Activated naive CD8-positive, alpha-beta T cell (primary cell): Measurements from ENCODE around the gene SPINK13.
"Not testable (repeated sequence)": the region's sequence is repeated elsewhere in the genome, so short reads cannot be mapped to it uniquely, and the experiment has no call there.

Experiments used
- H3K27ac Mint-ChIP-seq: one replicate; pipeline ENCODE4 v1.8.0; 2021; ENCODE audit warnings: mixed read lengths
- H3K27me3 Mint-ChIP-seq: one replicate; pipeline ENCODE4 v1.8.0; 2021; ENCODE audit warnings: mixed read lengths
- H3K36me3 Mint-ChIP-seq: one replicate; pipeline ENCODE4 v1.8.0; 2021; ENCODE audit warnings: mixed read lengths
- H3K4me1 Mint-ChIP-seq: one replicate; pipeline ENCODE4 v1.8.0; 2021; ENCODE audit warnings: low read depth, mixed read lengths
- H3K4me3 Mint-ChIP-seq: one replicate; pipeline ENCODE4 v1.8.0; 2021; ENCODE audit warnings: mild to moderate bottlenecking, mixed read lengths
- H3K9me3 Mint-ChIP-seq: one replicate; pipeline ENCODE4 v1.8.0; 2021; ENCODE audit warnings: low read depth, mixed read lengths

The SPINK13 gene, protein sequence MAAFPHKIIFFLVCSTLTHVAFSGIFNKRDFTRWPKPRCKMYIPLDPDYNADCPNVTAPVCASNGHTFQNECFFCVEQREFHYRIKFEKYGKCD

GRCh38 chr5:148268566-148268965 is at the start of gene SPINK13:
TSS of gene SPINK13 (plus strand) at chr5:148268794. CDS start at chr5:148270073, 1,279 bp downstream.
- peaks cover 4% of the 10 kb centered on the region for H3K9me3 Mint-ChIP-seq
- H3K27ac Mint-ChIP-seq = no peak within 1 kb of the TSS
- H3K36me3 Mint-ChIP-seq = no peaks in the 10 kb centered on the region
- no peaks in the 10 kb centered on the region for H3K4me1 Mint-ChIP-seq
- peaks cover 2% of the 10 kb centered on the region for H3K27me3 Mint-ChIP-seq
- H3K4me3 Mint-ChIP-seq = no peak within 1 kb of the TSS

DNA sequence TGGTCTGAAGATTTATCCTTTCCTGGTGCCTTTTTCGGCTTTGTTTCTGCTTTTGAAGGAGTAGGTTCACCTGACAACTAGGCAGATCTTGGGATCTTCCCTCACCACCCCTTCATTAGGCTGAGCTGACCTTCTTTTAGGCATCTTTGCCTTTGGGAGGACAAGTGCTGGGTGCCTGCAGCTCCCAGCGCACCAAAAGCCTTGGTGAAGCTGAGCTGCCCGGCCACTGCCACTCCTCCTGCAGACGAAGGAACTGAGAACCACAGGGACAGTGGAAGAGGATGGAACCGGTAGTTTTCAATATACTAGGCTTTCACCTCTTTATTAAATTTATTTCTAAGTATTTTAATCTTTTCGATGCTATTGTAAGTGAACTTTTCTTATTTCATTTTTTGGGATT is 47.1 kb upstream of the SPINK13 start:
- Mint-ChIP-seq H3K4me1 (no peaks in the 10 kb centered on the region), H3K36me3 (no peaks in the 10 kb centered on the region)

DNA sequence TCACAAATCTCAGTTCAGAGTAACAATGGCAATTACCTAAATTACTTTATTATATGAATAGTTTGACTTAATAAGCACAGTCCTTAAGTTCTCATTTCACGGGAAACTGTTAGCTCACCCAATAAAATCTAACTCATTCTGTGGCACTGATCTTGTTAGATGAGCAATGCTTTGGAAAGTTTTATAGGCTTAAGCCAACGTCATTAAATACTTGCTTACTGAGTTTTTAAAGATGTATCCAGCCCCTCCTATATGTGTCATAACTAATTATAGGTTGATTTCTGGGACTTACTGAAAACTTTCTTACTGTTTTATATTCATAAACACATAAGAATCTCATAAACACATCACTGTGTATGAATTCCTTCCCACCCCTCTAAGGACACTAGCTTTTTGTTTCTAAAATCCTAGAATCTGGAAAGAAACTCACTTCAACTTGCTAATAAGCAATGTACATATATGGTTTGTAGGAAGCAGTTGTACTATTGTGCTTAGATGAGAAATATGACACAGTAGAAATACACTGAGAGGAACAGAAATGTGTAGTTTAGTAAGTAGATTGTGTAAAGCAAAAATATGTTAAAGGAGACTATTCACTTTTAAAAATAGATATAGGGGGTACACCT is 44.4 kb upstream of the SPINK13 start:
- no peaks in the 10 kb centered on the region for H3K9me3 Mint-ChIP-seq
- no peak overlapping the region for H3K27ac Mint-ChIP-seq
- H3K27me3 Mint-ChIP-seq = peaks cover 7% of the 10 kb centered on the region
- no peaks in the 10 kb centered on the region for H3K36me3 Mint-ChIP-seq
- no peaks in the 10 kb centered on the region for H3K4me1 Mint-ChIP-seq
- H3K4me3 Mint-ChIP-seq = no peak overlapping the region

More for the DNA sequence above, 47.1 kb upstream of the SPINK13 start:
- Mint-ChIP-seq H3K27me3 (peaks cover 4% of the 10 kb centered on the region), H3K4me3 (no peak overlapping the region), H3K27ac (no peak overlapping the region), H3K9me3 (no peaks in the 10 kb centered on the region)

DNA sequence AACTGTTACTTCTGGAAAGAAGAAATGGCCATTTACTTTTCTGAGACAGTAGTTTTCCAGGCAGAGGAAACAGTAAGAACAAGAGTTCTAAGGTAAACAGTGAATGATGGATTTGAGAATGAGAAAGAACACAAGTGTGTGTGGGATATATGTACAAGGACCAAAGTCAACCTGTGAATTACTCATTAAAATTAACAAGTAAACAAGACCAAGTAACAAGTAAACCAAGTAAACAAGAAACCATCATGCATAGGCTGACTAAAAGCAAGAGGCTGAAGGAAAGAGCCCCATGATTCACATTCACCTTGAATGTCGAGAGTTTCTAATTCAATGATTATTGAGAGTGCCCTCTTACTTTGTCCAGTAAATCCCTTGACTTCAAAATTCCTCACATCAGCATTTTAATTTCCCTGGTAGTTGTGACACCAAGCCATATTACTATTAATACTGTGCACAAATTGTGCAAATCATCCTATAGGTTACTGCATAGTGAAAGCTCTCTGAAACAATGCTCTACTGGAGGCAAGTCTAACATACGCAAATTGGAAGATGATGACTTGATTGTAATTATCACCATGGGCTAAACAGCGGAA is 40.1 kb upstream of the SPINK13 start:
- no peaks in the 10 kb centered on the region for H3K4me1 Mint-ChIP-seq
- H3K9me3 Mint-ChIP-seq = no peaks in the 10 kb centered on the region
- H3K4me3 Mint-ChIP-seq = no peak overlapping the region
- H3K36me3 Mint-ChIP-seq = no peaks in the 10 kb centered on the region
- H3K27me3 Mint-ChIP-seq = peaks cover 7% of the 10 kb centered on the region
- no peak overlapping the region for H3K27ac Mint-ChIP-seq

- Mint-ChIP-seq H3K36me3 (no peaks in the 10 kb centered on the region), H3K9me3 (no peaks in the 10 kb centered on the region), H3K27me3 (peaks cover 7% of the 10 kb centered on the region), H3K4me3 (no peak overlapping the region), H3K27ac (no peak overlapping the region), H3K4me1 (no peaks in the 10 kb centered on the region)
Observed at GRCh38 chr5:148229840-148230239, 38.8 kb upstream of the SPINK13 start.

- Mint-ChIP-seq H3K4me1 (no peaks in the 10 kb centered on the region), H3K4me3 (no peak overlapping the region), H3K27ac (no peak overlapping the region), H3K36me3 (no peaks in the 10 kb centered on the region), H3K27me3 (peaks cover 7% of the 10 kb centered on the region), H3K9me3 (no peaks in the 10 kb centered on the region)
Observed at GRCh38 chr5:148230240-148230639, 38.4 kb upstream of the SPINK13 start.

DNA sequence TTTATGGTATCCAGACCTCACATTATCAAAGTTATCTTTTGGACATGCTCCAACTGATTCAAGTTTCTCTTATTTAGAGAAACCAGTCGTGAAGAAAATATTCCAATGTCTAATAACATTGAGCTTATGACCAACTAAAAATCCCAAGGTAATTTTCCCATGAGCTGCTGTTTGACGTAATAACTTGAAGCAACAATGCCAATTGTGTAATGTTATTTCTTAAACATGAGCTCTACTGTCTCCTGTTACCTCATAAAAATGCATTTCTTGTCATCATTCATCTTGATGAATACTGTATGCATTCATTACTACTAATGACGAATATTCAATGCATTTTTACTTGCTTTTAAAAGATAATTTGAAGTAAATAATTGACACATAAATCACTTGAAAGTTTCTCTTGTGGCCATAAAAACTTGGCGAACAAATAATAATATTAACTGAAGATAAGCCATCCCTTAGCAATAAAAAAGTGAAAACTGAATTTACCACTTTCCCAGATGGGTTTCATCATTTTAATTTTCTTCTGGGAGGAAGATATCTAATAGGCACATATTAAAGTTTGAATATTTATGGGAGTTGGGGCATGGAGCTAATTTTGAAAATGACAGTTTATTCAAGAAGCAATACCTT is 30.7 kb upstream of the SPINK13 start:
- Mint-ChIP-seq H3K36me3 (no peaks in the 10 kb centered on the region), H3K4me1 (no peaks in the 10 kb centered on the region), H3K27ac (no peak overlapping the region), H3K4me3 (no peak overlapping the region), H3K27me3 (no peaks in the 10 kb centered on the region), H3K9me3 (no peaks in the 10 kb centered on the region)

GRCh38 chr5:148238418-148238794 is 30.2 kb upstream of the SPINK13 start, which contains the start of gene MARCOL:
TSS of gene MARCOL (plus strand) at chr5:148238525. CDS start at chr5:148238598, 73 bp downstream.
- Mint-ChIP-seq H3K4me3 (no peak within 1 kb of the TSS), H3K4me1 (no peaks in the 10 kb centered on the region), H3K27me3 (no peaks in the 10 kb centered on the region), H3K27ac (no peak within 1 kb of the TSS), H3K9me3 (no peaks in the 10 kb centered on the region), H3K36me3 (no peaks in the 10 kb centered on the region)

DNA sequence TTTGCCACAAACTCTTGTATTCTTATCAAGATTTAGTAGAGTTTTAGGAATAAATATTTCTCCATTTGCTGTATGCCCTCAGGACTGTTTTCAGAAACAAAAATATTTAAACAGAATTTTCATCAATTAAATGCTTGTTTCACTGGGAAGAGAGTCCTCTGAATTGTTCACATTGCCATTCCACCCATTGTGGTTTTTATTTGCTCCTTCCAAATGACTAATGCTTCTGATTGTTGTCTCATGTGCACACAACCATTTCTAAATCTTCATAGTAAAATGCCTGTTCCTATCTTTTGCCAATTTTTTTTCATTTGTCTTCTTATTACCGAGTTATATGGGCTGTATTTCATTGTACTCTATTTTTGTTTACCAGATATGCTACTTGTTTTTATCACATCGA is 19.7 kb upstream of the SPINK13 start:
- H3K27me3 Mint-ChIP-seq = peaks cover 1% of the 10 kb centered on the region
- H3K27ac Mint-ChIP-seq = no peak overlapping the region
- H3K4me1 Mint-ChIP-seq = no peaks in the 10 kb centered on the region
- no peaks in the 10 kb centered on the region for H3K36me3 Mint-ChIP-seq
- no peak overlapping the region for H3K4me3 Mint-ChIP-seq
- peaks cover 8% of the 10 kb centered on the region for H3K9me3 Mint-ChIP-seq

GRCh38 chr5:148255456-148255855 is 13.1 kb upstream of the SPINK13 start:
- no peak overlapping the region for H3K27ac Mint-ChIP-seq
- peaks cover 23% of the 10 kb centered on the region for H3K9me3 Mint-ChIP-seq
- H3K4me3 Mint-ChIP-seq = no peak overlapping the region
- peaks cover 2% of the 10 kb centered on the region for H3K36me3 Mint-ChIP-seq
- peaks cover 1% of the 10 kb centered on the region for H3K27me3 Mint-ChIP-seq
- H3K4me1 Mint-ChIP-seq = no peaks in the 10 kb centered on the region

- Mint-ChIP-seq H3K27ac (no peak overlapping the region), H3K4me1 (no peaks in the 10 kb centered on the region), H3K36me3 (peaks cover 2% of the 10 kb centered on the region), H3K4me3 (no peak overlapping the region), H3K9me3 (peaks cover 18% of the 10 kb centered on the region), H3K27me3 (peaks cover 4% of the 10 kb centered on the region)
Observed at GRCh38 chr5:148259288-148259687, 9.3 kb upstream of the SPINK13 start.

- peaks cover 2% of the 10 kb centered on the region for H3K36me3 Mint-ChIP-seq
- peaks cover 4% of the 10 kb centered on the region for H3K27me3 Mint-ChIP-seq
- peaks cover 21% of the 10 kb centered on the region for H3K9me3 Mint-ChIP-seq
- no peaks in the 10 kb centered on the region for H3K4me1 Mint-ChIP-seq
- no peak overlapping the region for H3K4me3 Mint-ChIP-seq
- no peak overlapping the region for H3K27ac Mint-ChIP-seq
Observed at GRCh38 chr5:148261221-148261620, 7.4 kb upstream of the SPINK13 start.

DNA sequence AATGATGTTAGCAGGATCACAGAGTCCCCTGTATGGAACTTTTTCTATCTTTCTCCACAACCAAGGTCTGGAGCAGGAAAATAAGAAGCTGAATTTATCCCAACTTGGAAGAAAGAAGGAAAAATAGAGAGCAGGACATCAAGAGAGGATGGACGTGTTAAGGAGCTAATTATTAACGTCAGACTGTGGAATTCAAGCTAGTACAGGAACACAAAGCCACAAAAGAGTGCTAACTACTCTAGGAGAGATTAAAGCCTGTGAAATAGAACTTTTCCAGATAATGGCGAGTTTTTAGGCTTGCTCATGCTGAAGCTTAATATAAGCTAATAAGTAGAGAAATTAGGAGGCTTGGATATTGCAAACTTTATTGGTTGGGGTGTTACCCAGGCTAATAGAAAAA is 632 bp upstream of the SPINK13 start:
- no peaks in the 10 kb centered on the region for H3K36me3 Mint-ChIP-seq
- no peak overlapping the region for H3K4me3 Mint-ChIP-seq
- no peak overlapping the region for H3K27ac Mint-ChIP-seq
- no peaks in the 10 kb centered on the region for H3K4me1 Mint-ChIP-seq
- H3K9me3 Mint-ChIP-seq = peaks cover 4% of the 10 kb centered on the region
- H3K27me3 Mint-ChIP-seq = peaks cover 2% of the 10 kb centered on the region

DNA sequence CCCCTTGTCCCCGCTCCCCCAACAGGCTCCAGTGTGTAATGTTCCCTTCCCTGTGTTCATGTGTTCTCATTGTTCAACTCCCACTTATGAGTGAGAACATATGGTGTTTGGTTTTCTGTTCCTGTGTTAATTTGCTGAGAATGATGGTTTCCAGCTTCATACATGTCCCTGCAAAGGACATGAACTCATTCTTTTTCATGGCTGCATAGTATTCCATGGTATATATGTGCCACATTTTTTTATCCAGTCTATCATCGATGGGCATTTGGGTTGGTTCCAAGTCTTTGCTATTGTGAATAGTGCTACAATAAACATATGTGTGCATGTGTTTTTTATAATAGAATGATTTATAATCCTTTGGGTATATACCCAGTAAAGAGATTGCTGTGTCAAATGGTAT is 6.5 kb downstream of the SPINK13 start:
- not testable (repeated sequence) for H3K27ac Mint-ChIP-seq, H3K4me3 Mint-ChIP-seq, H3K27me3 Mint-ChIP-seq, H3K36me3 Mint-ChIP-seq, H3K4me1 Mint-ChIP-seq
- peaks cover 21% of the 10 kb centered on the region for H3K9me3 Mint-ChIP-seq

- H3K36me3 Mint-ChIP-seq, H3K4me1 Mint-ChIP-seq, H3K27me3 Mint-ChIP-seq, H3K4me3 Mint-ChIP-seq, H3K27ac Mint-ChIP-seq: not testable (repeated sequence)
- peaks cover 19% of the 10 kb centered on the region for H3K9me3 Mint-ChIP-seq
Observed at GRCh38 chr5:148280893-148281292, 12.3 kb downstream of the SPINK13 start.
